Measurements from ENCODE around the gene MGAT2. TPM values are rescaled to one million over a fixed set of nuclear protein-coding genes. Genes with fewer than 3 reads are reported as not detected.
"Not testable (repeated sequence)": the region's sequence is repeated elsewhere in the genome, so short reads cannot be mapped to it uniquely, and the experiment has no call there.

Gene MGAT2
- total RNA-seq, 1 donor from 2014 or later, result 30.7 TPM

GRCh38 chr14:49657500-49657899 lies 36.9 kb downstream of the MGAT2 start:
- DNase-seq, result not testable (repeated sequence)

- DNase-seq, result no peak
These were observed 39.2 kb downstream of the MGAT2 start for GRCh38 chr14:49659526-49660455.

GRCh38 chr14:49670475-49670874 lies 49.9 kb downstream of the MGAT2 start:
- DNase-seq, result no peak

Small RNA genes lying within 50 kb of the gene (small RNA-seq; reads per million reads assigned to genes)
- gene AL139099.3 (ENCODE audit: low replicate concordance), result not detected
- not detected for gene AL139099.4 (ENCODE audit: low replicate concordance)
- gene RF00019 (ENCODE audit: low replicate concordance), result not detected

Other genes with a start within 250 kb of the MGAT2 start
- 4,272 TPM for gene RPS29, start 34.4 kb upstream of the MGAT2 start, total RNA-seq
- gene LRR1, start 21.9 kb upstream of the MGAT2 start, total RNA-seq, result 9.6 TPM
- gene RPL36AL, start 173 bp upstream of the MGAT2 start, total RNA-seq, result 123 TPM
- gene DNAAF2, start 14.4 kb downstream of the MGAT2 start, total RNA-seq, result 10.5 TPM
- gene POLE2, start 67.4 kb downstream of the MGAT2 start, total RNA-seq, result 8.0 TPM
- 10.9 TPM for gene KLHDC1, start 72.3 kb downstream of the MGAT2 start, total RNA-seq
- gene KLHDC2, start 147.4 kb downstream of the MGAT2 start, total RNA-seq, result 94.7 TPM
- 93.7 TPM for gene NEMF, start 232.0 kb downstream of the MGAT2 start, total RNA-seq

Measured in tongue (tissue), 3 donors.